Astrocyte (in vitro differentiated cells and primary cell): ENCODE results near the gene USPL1. TPM values are rescaled to one million over a fixed set of nuclear protein-coding genes. Genes with fewer than 3 reads are reported as not detected.

Experiments
- DNase-seq: peaks from one replicate; pipeline ENCODE4 v3.0.0-alpha.2; 2010; ENCODE audit warnings: low read depth
- FAIRE-seq: peaks from 2 replicates; lab custom pipeline; 2011; peaks lifted over from hg19 to GRCh38; lab: Jason Lieb, UNC
- H2AFZ ChIP-seq: 2 replicates; pipeline ENCODE4 v1.6.0; 2012; ENCODE audit warnings: low read depth, low read length, inconsistent platforms
- H3K27ac ChIP-seq: 2 replicates; pipeline ENCODE4 v1.5.1; 2011; ENCODE audit warnings: low read depth, low read length, inconsistent platforms
- H3K27me3 ChIP-seq: 2 replicates; pipeline ENCODE4 v1.6.0; 2011; ENCODE audit warnings: low read length, inconsistent platforms; ENCODE audit not compliant: insufficient read depth
- H3K36me3 ChIP-seq: 2 replicates; pipeline ENCODE4 v1.5.1; 2011; ENCODE audit warnings: low read length, inconsistent platforms; ENCODE audit not compliant: insufficient read depth
- H3K4me1 ChIP-seq: 2 replicates; pipeline ENCODE4 v1.5.1; 2011; ENCODE audit warnings: low read length, inconsistent platforms; ENCODE audit not compliant: insufficient read depth
- H3K4me2 ChIP-seq: 2 replicates; pipeline ENCODE4 v1.6.0; 2012; ENCODE audit warnings: low read length, inconsistent platforms
- H3K4me3 ChIP-seq: 2 replicates; pipeline ENCODE4 v1.5.1; 2011; ENCODE audit warnings: low read depth, mild to moderate bottlenecking, low read length, inconsistent platforms; ENCODE audit not compliant: insufficient read depth
- H3K79me2 ChIP-seq: 2 replicates; pipeline ENCODE4 v1.6.0; 2012; ENCODE audit warnings: mild to moderate bottlenecking, low read length, inconsistent platforms; ENCODE audit not compliant: insufficient read depth
- H3K9ac ChIP-seq: 2 replicates; pipeline ENCODE4 v1.6.0; 2012; ENCODE audit warnings: mild to moderate bottlenecking, low read length, inconsistent platforms
- H3K9me3 ChIP-seq: 2 replicates; pipeline ENCODE4 v1.5.1; 2012; ENCODE audit warnings: low read depth, mild to moderate bottlenecking, low read length, inconsistent platforms; ENCODE audit not compliant: insufficient read depth
- H4K20me1 ChIP-seq: 2 replicates; pipeline ENCODE4 v1.6.0; 2012; ENCODE audit warnings: low read length, inconsistent platforms; ENCODE audit not compliant: insufficient read depth
- H3K27ac Mint-ChIP-seq: one replicate; pipeline ENCODE4 v1.8.0; 2021; ENCODE audit warnings: mild to moderate bottlenecking, mixed read lengths; ENCODE audit not compliant: unreplicated experiment
- H3K27me3 Mint-ChIP-seq: one replicate; pipeline ENCODE4 v1.8.0; 2021; ENCODE audit warnings: low read depth, mixed read lengths; ENCODE audit not compliant: unreplicated experiment
- H3K36me3 Mint-ChIP-seq: one replicate; pipeline ENCODE4 v1.8.0; 2021; ENCODE audit warnings: low read depth, mixed read lengths; ENCODE audit not compliant: unreplicated experiment
- H3K4me1 Mint-ChIP-seq: one replicate; pipeline ENCODE4 v1.8.0; 2021; ENCODE audit warnings: low read depth, mixed read lengths; ENCODE audit not compliant: unreplicated experiment
- H3K4me3 Mint-ChIP-seq: one replicate; pipeline ENCODE4 v1.8.0; 2021; ENCODE audit warnings: mild to moderate bottlenecking, moderate library complexity, mixed read lengths; ENCODE audit not compliant: unreplicated experiment
- H3K9me3 Mint-ChIP-seq: one replicate; pipeline ENCODE4 v1.8.0; 2021; ENCODE audit warnings: mild to moderate bottlenecking, mixed read lengths; ENCODE audit not compliant: unreplicated experiment
- CTCF ChIP-seq: IDR thresholded peaks from 2 replicates; pipeline ENCODE4 v1.5.1; 2011; ENCODE audit warnings: low read depth, mild to moderate bottlenecking, inconsistent platforms, low read length, moderate library complexity; ENCODE audit not compliant: insufficient read depth
- EZH2 ChIP-seq: IDR thresholded peaks from 2 replicates; pipeline ENCODE4 v1.6.1; 2012; ENCODE audit warnings: mild to moderate bottlenecking, low read length, inconsistent platforms; ENCODE audit not compliant: insufficient read depth
- total RNA-seq: library from RNA; stranded (reverse); gene quantifications from 2 replicates; pipeline ENCODE4 v1.2.1, GENCODE V29; 2021

USPL1 gene
- total RNA-seq, 1 donor from 2014 or later, result 29.6 TPM

- H3K36me3 Mint-ChIP-seq, result no peaks in the 10 kb centered on the region
- FAIRE-seq, result peak; percentile 34
- no peak for DNase-seq
- TF ChIP-seq EZH2 (no peak), CTCF (no peak)
- Histone ChIP-seq H3K4me3 (peak overlapping the region; percentile 100), H3K9ac (peak overlapping the region; percentile 99), H3K4me2 (peak overlapping the region; percentile 95), H3K4me1 (peaks cover 12% of the 10 kb centered on the region), H4K20me1 (peaks cover 20% of the 10 kb centered on the region), H2AFZ (peak overlapping the region; percentile 22), H3K79me2 (peaks cover 74% of the 10 kb centered on the region), H3K27me3 (no peaks in the 10 kb centered on the region), H3K9me3 (no peaks in the 10 kb centered on the region), H3K36me3 (peaks cover 3% of the 10 kb centered on the region), H3K27ac (peak overlapping the region; percentile 99)
- no peaks in the 10 kb centered on the region for H3K27me3 Mint-ChIP-seq
- H3K9me3 Mint-ChIP-seq, result no peaks in the 10 kb centered on the region
- H3K4me1 Mint-ChIP-seq, result peaks cover 9% of the 10 kb centered on the region
- H3K4me3 Mint-ChIP-seq, result no peak overlapping the region
- H3K27ac Mint-ChIP-seq, result no peak overlapping the region
Observed at GRCh38 chr13:30615481-30615865, 2.2 kb upstream of the USPL1 start.

- TF ChIP-seq EZH2 (no peak), CTCF (no peak)
- Histone ChIP-seq H2AFZ (peak overlapping the region; percentile 22), H3K27me3 (no peaks in the 10 kb centered on the region), H3K4me2 (peak overlapping the region; percentile 95), H3K9me3 (no peaks in the 10 kb centered on the region), H3K4me3 (peak overlapping the region; percentile 100), H3K27ac (peak overlapping the region; percentile 99), H3K79me2 (peaks cover 80% of the 10 kb centered on the region), H3K36me3 (peaks cover 3% of the 10 kb centered on the region), H4K20me1 (peaks cover 24% of the 10 kb centered on the region), H3K4me1 (peaks cover 12% of the 10 kb centered on the region), H3K9ac (peak overlapping the region; percentile 99)
- Mint-ChIP-seq H3K9me3 (no peaks in the 10 kb centered on the region), H3K4me3 (no peak overlapping the region), H3K27me3 (no peaks in the 10 kb centered on the region), H3K27ac (no peak overlapping the region), H3K36me3 (no peaks in the 10 kb centered on the region), H3K4me1 (peaks cover 10% of the 10 kb centered on the region)
- FAIRE-seq, result no peak
- peak; percentile 24 for DNase-seq
Observed at GRCh38 chr13:30615866-30616541, 1.7 kb upstream of the USPL1 start.

GRCh38 chr13:30616927-30617314, 799 bp upstream of the USPL1 start:
- Histone ChIP-seq H3K4me3 (peak overlapping the region; percentile 100), H3K4me1 (peaks cover 12% of the 10 kb centered on the region), H3K27me3 (no peaks in the 10 kb centered on the region), H3K9me3 (no peaks in the 10 kb centered on the region), H3K36me3 (peaks cover 3% of the 10 kb centered on the region), H3K4me2 (peak overlapping the region; percentile 95), H3K27ac (peak overlapping the region; percentile 99), H3K9ac (peak overlapping the region; percentile 99), H4K20me1 (peaks cover 26% of the 10 kb centered on the region), H3K79me2 (peaks cover 86% of the 10 kb centered on the region), H2AFZ (peak overlapping the region; percentile 77)
- H3K4me1 Mint-ChIP-seq, result peaks cover 14% of the 10 kb centered on the region
- no peaks in the 10 kb centered on the region for H3K9me3 Mint-ChIP-seq
- H3K4me3 Mint-ChIP-seq, result no peak overlapping the region
- H3K27ac Mint-ChIP-seq, result no peak overlapping the region
- H3K27me3 Mint-ChIP-seq, result no peaks in the 10 kb centered on the region
- DNase-seq (peak; percentile 92), FAIRE-seq (peak; percentile 82)
- TF ChIP-seq CTCF, result no peak
- no peak for TF ChIP-seq EZH2
- H3K36me3 Mint-ChIP-seq, result no peaks in the 10 kb centered on the region
